K562 (cell line): ENCODE measurements around the gene IQCK. TPM values are rescaled to one million over a fixed set of nuclear protein-coding genes. Genes with fewer than 3 reads are reported as not detected.

Experiments used
- CBFA2T3 ChIP-seq: fragments of 450-650 bp; IDR thresholded peaks from 2 replicates; pipeline ENCODE4 v1.6.1; 2017
- E2F1 ChIP-seq: sonication (generic); formaldehyde crosslinking; IDR thresholded peaks from 2 replicates; pipeline ENCODE4 v1.8.1; 2023; ENCODE audit warnings: mild to moderate bottlenecking, missing genetic modification reagents, moderate library complexity
- ERF ChIP-seq: fragments of 450-650 bp; formaldehyde crosslinking; IDR thresholded peaks from 2 replicates; pipeline ENCODE4 v1.4.0; 2020; ENCODE audit warnings: mild to moderate bottlenecking, mixed read lengths
- ESRRA ChIP-seq: fragments of 450-650 bp; IDR thresholded peaks from 2 replicates; pipeline ENCODE4 v1.6.1; 2014; ENCODE audit warnings: low read depth, mild to moderate bottlenecking, moderate library complexity, borderline replicate concordance
- FOXP1 ChIP-seq: sonication (generic); formaldehyde crosslinking; IDR thresholded peaks from 2 replicates; pipeline ENCODE4 v1.8.0; 2022; ENCODE audit warnings: mild to moderate bottlenecking, missing genetic modification reagents
- KDM1A ChIP-seq, 2 experiments: fragments of 450-650 bp; IDR thresholded peaks; 2 replicates each; pipeline ENCODE4 v1.6.1; 2016; ENCODE audit warnings: mild to moderate bottlenecking in 2 of 2
- LEF1 ChIP-seq: fragments of 450-650 bp; IDR thresholded peaks from 2 replicates; pipeline ENCODE4 v1.6.1; 2016; ENCODE audit warnings: mild to moderate bottlenecking
- MAZ ChIP-seq, 2 experiments: fragments of 450-650 bp in 1 of 2; sonication (generic) in 1 of 2; formaldehyde crosslinking; IDR thresholded peaks in 1 of 2; conservative IDR thresholded peaks in 1 of 2; 2 replicates each; pipeline versions ENCODE4 v1.4.0 to v1.5.0; 2020; ENCODE audit warnings: mild to moderate bottlenecking in 1 of 2, missing genetic modification reagents in 1 of 2
- MYNN ChIP-seq, 2 experiments: sonication (generic); formaldehyde crosslinking in 1 of 2; IDR thresholded peaks; 2 replicates each; pipeline versions ENCODE4 v1.5.0 to v1.6.1; 2016 to 2020; ENCODE audit warnings: antibody characterized with exemption in 1 of 2, missing genetic modification reagents in 1 of 2
- NFXL1 ChIP-seq: fragments of 450-650 bp; formaldehyde crosslinking; IDR thresholded peaks from 2 replicates; pipeline ENCODE4 v1.4.0; 2021; ENCODE audit warnings: mild to moderate bottlenecking
- PURB ChIP-seq: sonication (generic); formaldehyde crosslinking; IDR thresholded peaks from 2 replicates; pipeline ENCODE4 v1.9.0; 2021; ENCODE audit warnings: low read depth, mild to moderate bottlenecking, missing genetic modification reagents
- RBFOX2 ChIP-seq: fragments of 200-400 bp; formaldehyde crosslinking; IDR thresholded peaks from 2 replicates; pipeline ENCODE4 v1.6.1; 2017; ENCODE audit warnings: low read depth, mild to moderate bottlenecking, low read length, moderate library complexity
- RBM22 ChIP-seq: fragments of 200-400 bp; formaldehyde crosslinking; IDR thresholded peaks from 2 replicates; pipeline ENCODE4 v1.6.1; 2018; ENCODE audit warnings: low read length, low read depth; ENCODE audit not compliant: poor library complexity, severe bottlenecking
- RBM25 ChIP-seq: fragments of 200-400 bp; formaldehyde crosslinking; IDR thresholded peaks from 2 replicates; pipeline ENCODE4 v1.6.1; 2018; ENCODE audit warnings: low read length, low read depth, moderate library complexity; ENCODE audit not compliant: severe bottlenecking
- SAFB2 ChIP-seq: fragments of 200-400 bp; formaldehyde crosslinking; IDR thresholded peaks from 2 replicates; pipeline ENCODE4 v1.6.1; 2018; ENCODE audit warnings: borderline replicate concordance, low read length, low read depth, moderate library complexity; ENCODE audit not compliant: severe bottlenecking
- SMAD1 ChIP-seq: fragments of 150-350 bp; IDR thresholded peaks from 2 replicates; pipeline ENCODE4 v1.6.1; 2014; ENCODE audit warnings: low read length, low read depth; ENCODE audit not compliant: partially characterized antibody
- SRSF9 ChIP-seq: fragments of 200-400 bp; formaldehyde crosslinking; IDR thresholded peaks from 2 replicates; pipeline ENCODE4 v1.6.1; 2017; ENCODE audit warnings: low read depth, low read length, borderline replicate concordance
- TEAD1 ChIP-seq, 2 experiments: fragments of 450-650 bp in 1 of 2; sonication (generic) in 1 of 2; formaldehyde crosslinking; IDR thresholded peaks; 2 replicates each; pipeline versions ENCODE4 v1.4.0 to v1.8.0; 2020 to 2022; ENCODE audit warnings: mild to moderate bottlenecking in 2 of 2, missing genetic modification reagents in 1 of 2
- USF2 ChIP-seq: sonication (generic); formaldehyde crosslinking; IDR thresholded peaks from 2 replicates; pipeline ENCODE4 v1.5.0; 2020; ENCODE audit warnings: missing genetic modification reagents
- WHSC1 ChIP-seq: IDR thresholded peaks from one replicate; pipeline ENCODE4 v1.6.1; 2012; ENCODE audit warnings: low read length, control low read depth, inconsistent platforms
- ZBTB7A ChIP-seq: IDR thresholded peaks from 2 replicates; pipeline ENCODE4 v1.6.1; 2011; ENCODE audit warnings: low read depth, mild to moderate bottlenecking, low read length, moderate library complexity, borderline replicate concordance; ENCODE audit not compliant: control insufficient read depth
- ZEB2 ChIP-seq: fragments of 450-650 bp; IDR thresholded peaks from 2 replicates; pipeline ENCODE4 v1.6.1; 2016
- ZKSCAN1 ChIP-seq: fragments of 150-350 bp; IDR thresholded peaks from 2 replicates; pipeline ENCODE4 v1.6.1; 2016; ENCODE audit warnings: low read depth, low read length
- ZNF232 ChIP-seq: sonication (generic); formaldehyde crosslinking; IDR thresholded peaks from 2 replicates; pipeline ENCODE4 v1.8.0; 2022; ENCODE audit warnings: mild to moderate bottlenecking, missing genetic modification reagents
- ZNF561 ChIP-seq: fragments of 450-650 bp; formaldehyde crosslinking; conservative IDR thresholded peaks from 2 replicates; pipeline ENCODE4 v1.4.0; 2020; ENCODE audit warnings: mild to moderate bottlenecking, moderate library complexity
- ZNF764 ChIP-seq: fragments of 250-450 bp; sonication (Bioruptor Pico); IDR thresholded peaks from 2 replicates; pipeline ENCODE4 v1.4.0; 2020; ENCODE audit warnings: low read depth, mild to moderate bottlenecking, moderate library complexity
- polyA plus RNA-seq, 8 experiments: library from polyadenylated mRNA; depleted of rRNA in 4 of 8; stranded (reverse) in 5 of 8; unstranded in 3 of 8; fragments of >200 nt; fragmentation: Nextera tagmentation in 2 of 8; fragmentation: Illumina TruSeq in 1 of 8; extraction: Ambion mirVana in 2 of 8; extraction: Trizol in 1 of 8; gene quantifications; 2 replicates each; pipeline versions ENCODE4 v1.2.1 to v1.2.3, GENCODE V29; 2011 to 2014; ENCODE audit warnings: inconsistent platforms in 1 of 8, missing spikeins in 1 of 8
- total RNA-seq, 7 experiments: library from RNA; depleted of rRNA in 6 of 7; stranded (reverse); fragments of >200 nt in 6 of 7; fragmentation: Illumina TruSeq in 2 of 7; extraction: Trizol in 2 of 7; gene quantifications; 2 replicates each; pipeline versions ENCODE4 v1.2.1 to v1.2.3, GENCODE V29; 2011 to 2021; ENCODE audit warnings: low replicate concordance in 1 of 7
- TF ChIP-seq, protein P1 (sequence below): fragments of 250-450 bp; sonication (Bioruptor Pico); IDR thresholded peaks from 2 replicates; pipeline ENCODE4 v1.9.0; 2021; ENCODE audit warnings: mild to moderate bottlenecking

The IQCK gene
- total and polyA plus RNA-seq, 9 of the 15 experiments (the other 6 are each of a cell fraction or from before 2014, with no cell fraction given): 5.2 to 12.2 (median 7.3) TPM

DNA sequence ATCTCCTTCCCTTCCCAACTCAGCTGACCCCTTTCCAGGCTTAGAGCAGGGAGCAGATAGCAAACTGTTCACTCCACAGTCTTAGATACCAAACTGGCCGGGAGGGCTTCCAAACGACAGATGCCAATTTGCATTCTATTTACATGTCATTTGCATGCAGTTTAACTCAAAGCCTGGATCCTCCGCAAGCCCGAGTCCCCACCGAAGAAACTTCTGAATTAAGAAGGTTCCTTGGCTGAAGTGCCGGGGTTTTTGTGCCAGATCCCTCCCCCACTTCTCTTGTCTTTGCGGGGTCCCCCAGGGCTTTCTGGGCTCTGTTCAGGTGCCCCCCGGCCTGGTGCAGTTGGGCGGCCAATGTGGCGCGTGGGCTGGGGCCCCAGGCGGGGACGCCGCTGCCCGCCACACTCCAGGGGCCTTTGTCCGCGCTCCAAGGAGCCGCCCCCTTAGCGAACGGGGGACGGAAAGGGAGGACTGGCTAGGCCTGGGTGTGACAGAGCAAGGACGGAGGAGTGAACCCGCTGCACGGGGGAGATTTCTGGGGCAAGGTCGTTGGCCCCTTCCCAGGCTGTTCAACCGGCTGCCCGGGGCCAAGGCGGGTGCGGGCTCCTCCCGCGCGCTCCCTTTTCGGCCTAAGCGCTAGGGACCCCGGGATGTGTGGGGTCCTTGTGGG lies 165.4 kb downstream of the IQCK start (continued):
- TF ChIP-seq MYNN (IDR thresholded peaks at IDR 0.05): no peak
- TF ChIP-seq MYNN (CRISPR knock-in tag; IDR thresholded peaks at IDR 0.05): no peak
- TF ChIP-seq PURB: no peak
- no peak for TF ChIP-seq ZKSCAN1
- TF ChIP-seq LEF1: no peak
- TF ChIP-seq ERF (CRISPR knock-in tag): no peak
- no peak for TF ChIP-seq KDM1A (IDR thresholded peaks at IDR 0.05)
- TF ChIP-seq SRSF9: no peak
- TF ChIP-seq USF2 (CRISPR knock-in tag): no peak
- no peak for TF ChIP-seq NFXL1 (CRISPR knock-in tag)
- TF ChIP-seq, protein P1, sequence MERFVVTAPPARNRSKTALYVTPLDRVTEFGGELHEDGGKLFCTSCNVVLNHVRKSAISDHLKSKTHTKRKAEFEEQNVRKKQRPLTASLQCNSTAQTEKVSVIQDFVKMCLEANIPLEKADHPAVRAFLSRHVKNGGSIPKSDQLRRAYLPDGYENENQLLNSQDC (CRISPR knock-in tag): no peak
- no peak for TF ChIP-seq FOXP1
- TF ChIP-seq WHSC1: no peak
- peak; percentile 39; the same call in 1 of the 2 replicates for TF ChIP-seq ZBTB7A
- TF ChIP-seq SAFB2: no peak
- TF ChIP-seq ZNF561 (CRISPR knock-in tag): no peak
- no peak for TF ChIP-seq ZNF764 (CRISPR knock-in tag)
- 0 out of 2 replicates have a peak, but pooled peaks have one; percentile 9 for TF ChIP-seq CBFA2T3
- TF ChIP-seq ZEB2: no peak
- TF ChIP-seq RBM22: no peak
- no peak for TF ChIP-seq TEAD1 (CRISPR knock-in tag; IDR thresholded peaks at IDR 0.05)
- 0 out of 4 replicates have a peak, but pooled peaks of 1 of the 2 experiments have one; percentile 19 for TF ChIP-seq MAZ (CRISPR knock-in tag; conservative IDR thresholded peaks at IDR 0.05 in 1 of 2, IDR thresholded peaks at IDR 0.05 in 1 of 2)
- TF ChIP-seq ZNF232 (CRISPR knock-in tag): no peak
- TF ChIP-seq SMAD1: no peak
- TF ChIP-seq RBFOX2: peak; percentile 42; the same call in 1 of the 2 replicates
- TF ChIP-seq E2F1 (CRISPR knock-in tag): no peak
- no peak for TF ChIP-seq RBM25
- TF ChIP-seq ESRRA: no peak
